Right lobe of liver (tissue), 6 donors: ENCODE data around the gene PLA2G2D. TPM values are rescaled to one million over a fixed set of nuclear protein-coding genes. Genes with fewer than 3 reads are reported as not detected.
A peak's percentile ranks its signal among the peaks of the same experiment; 100 is the strongest.
"Not testable (repeated sequence)": the region's sequence is repeated elsewhere in the genome, so short reads cannot be mapped to it uniquely, and the experiment has no call there.

Experiments
- ATAC-seq, 4 donors: fragments of 200-7000 bp; cut with Tn5 transposase; one replicate each; pipeline ENCODE4 v1.9.1; 2020; ENCODE audit warnings: mild to moderate bottlenecking in 4 of 4, moderate library complexity in 4 of 4
- DNase-seq, 3 donors: peaks; one replicate each; pipeline ENCODE4 v3.0.0-alpha.2; 2020
- H3K27ac ChIP-seq, 3 donors: fragments of 200-600 bp; one replicate each; pipeline ENCODE4 v1.8.0; 2022
- H3K27me3 ChIP-seq, 2 donors: fragments of 200-600 bp; one replicate each; pipeline ENCODE4 v1.8.0; 2022
- H3K36me3 ChIP-seq, 4 donors: fragments of 200-600 bp; sonication (generic) in 1 of 4; one replicate each; pipeline versions ENCODE4 v1.5.1 to v1.8.0; 2017 to 2022; ENCODE audit warnings: control low read depth in 1 of 4
- H3K4me1 ChIP-seq, 4 donors: fragments of 200-600 bp; sonication (generic) in 1 of 4; one replicate each; pipeline versions ENCODE4 v1.5.1 to v1.8.0; 2017 to 2022; ENCODE audit warnings: control low read depth in 1 of 4
- H3K4me3 ChIP-seq, 3 donors: fragments of 200-600 bp; one replicate each; pipeline ENCODE4 v1.8.0; 2022
- H3K9me3 ChIP-seq, 4 donors: fragments of 200-600 bp; sonication (generic) in 1 of 4; one replicate each; pipeline versions ENCODE4 v1.5.1 to v1.8.0; 2017 to 2022; ENCODE audit warnings: control low read depth in 1 of 4
- POLR2A ChIP-seq: fragments of 450-650 bp; IDR thresholded peaks from one replicate; pipeline ENCODE4 v1.6.1; 2017; ENCODE audit warnings: antibody characterized with exemption, mild to moderate bottlenecking
- WGBS: methylation state at CpG from one replicate; pipeline ENCODE4 v1.1.6; 2018; ENCODE audit warnings: low coverage, low lambda C conversion rate; ENCODE audit not compliant: insufficient coverage; ENCODE audit errors: missing lambda C conversion rate; 5-methylcytosine and 5-hydroxymethylcytosine counted together
- intact Hi-C, 2 donors: fragments of 100-400 bp; cut with DNase I; formaldehyde crosslinking; loops; one replicate each; pipeline versions ENCODE4 v1.11.2 to v1.14.1; 2022
- total RNA-seq, 6 experiments: library from RNA; depleted of rRNA in 2 of 6; stranded (reverse); fragments of >200 nt in 2 of 6; fragmentation: NEBNext Ultra II Directional in 3 of 6; extraction: Animal tissue kit (Norgen Biotek cat#: 25700) in 3 of 6; gene quantifications; one replicate each; pipeline versions ENCODE4 v1.1.0 to v1.2.4, GENCODE V29; 2016 to 2023
- TF ChIP-seq, protein P1 (sequence below), 4 donors: fragments of 200-600 bp in 3 of 4; fragments of 450-650 bp in 1 of 4; IDR thresholded peaks; one replicate each; pipeline versions ENCODE4 v1.5.1 to v1.8.0; 2016 to 2022; ENCODE audit warnings: antibody characterized with exemption in 4 of 4, mild to moderate bottlenecking in 2 of 4
- donor health status: DM: no; HTN: yes; CAD: no.
- donor health status: DM: no; HTN: no; CAD: no.
- donor health status: DM: no; HTN: no; CAD: no.
- donor health status: DM: no; HTN: yes; CAD: no.
- donor health status: DM: no; HTN: yes; CAD: no.

PLA2G2D gene
- total RNA-seq, 6 experiments from 2014 or later, result 0.10 TPM; not detected in 5

DNA sequence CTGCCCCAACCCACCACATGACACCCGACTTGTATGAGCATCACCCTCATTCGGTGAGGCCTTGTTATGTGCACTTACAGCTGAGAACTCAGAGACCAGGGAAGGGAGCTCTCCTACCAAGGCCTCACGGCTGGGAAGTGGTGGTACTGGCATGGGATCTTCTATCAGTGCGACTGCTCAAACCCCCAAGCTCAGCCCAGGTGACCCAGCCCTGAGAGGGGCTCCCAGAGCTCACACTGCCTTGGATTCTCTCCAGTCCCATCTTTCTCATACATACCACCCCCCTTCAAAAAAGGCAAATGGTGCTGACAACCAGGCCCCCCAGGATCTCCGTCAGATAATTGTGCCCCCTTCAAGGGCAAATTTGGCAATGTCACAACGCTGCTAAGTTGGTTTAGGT, 19.0 kb upstream of the PLA2G2D start:
- intact Hi-C loops, result no loop called here
- no peaks in the 10 kb centered on the region for H3K4me1 ChIP-seq
- H3K9me3 ChIP-seq, result no peaks in the 10 kb centered on the region
- DNase-seq (no peak), ATAC-seq (no peak)
- TF ChIP-seq, protein P1, sequence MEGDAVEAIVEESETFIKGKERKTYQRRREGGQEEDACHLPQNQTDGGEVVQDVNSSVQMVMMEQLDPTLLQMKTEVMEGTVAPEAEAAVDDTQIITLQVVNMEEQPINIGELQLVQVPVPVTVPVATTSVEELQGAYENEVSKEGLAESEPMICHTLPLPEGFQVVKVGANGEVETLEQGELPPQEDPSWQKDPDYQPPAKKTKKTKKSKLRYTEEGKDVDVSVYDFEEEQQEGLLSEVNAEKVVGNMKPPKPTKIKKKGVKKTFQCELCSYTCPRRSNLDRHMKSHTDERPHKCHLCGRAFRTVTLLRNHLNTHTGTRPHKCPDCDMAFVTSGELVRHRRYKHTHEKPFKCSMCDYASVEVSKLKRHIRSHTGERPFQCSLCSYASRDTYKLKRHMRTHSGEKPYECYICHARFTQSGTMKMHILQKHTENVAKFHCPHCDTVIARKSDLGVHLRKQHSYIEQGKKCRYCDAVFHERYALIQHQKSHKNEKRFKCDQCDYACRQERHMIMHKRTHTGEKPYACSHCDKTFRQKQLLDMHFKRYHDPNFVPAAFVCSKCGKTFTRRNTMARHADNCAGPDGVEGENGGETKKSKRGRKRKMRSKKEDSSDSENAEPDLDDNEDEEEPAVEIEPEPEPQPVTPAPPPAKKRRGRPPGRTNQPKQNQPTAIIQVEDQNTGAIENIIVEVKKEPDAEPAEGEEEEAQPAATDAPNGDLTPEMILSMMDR (IDR thresholded peaks at IDR 0.05), result no peak
- TF ChIP-seq POLR2A, result no peak
- H3K27ac ChIP-seq, result no peak overlapping the region
- no peaks in the 10 kb centered on the region for H3K27me3 ChIP-seq
- no peak overlapping the region for H3K4me3 ChIP-seq
- WGBS, result 93% methylated on average over 2 of the region's 6 CpGs
- H3K36me3 ChIP-seq, result no peaks in the 10 kb centered on the region

DNA sequence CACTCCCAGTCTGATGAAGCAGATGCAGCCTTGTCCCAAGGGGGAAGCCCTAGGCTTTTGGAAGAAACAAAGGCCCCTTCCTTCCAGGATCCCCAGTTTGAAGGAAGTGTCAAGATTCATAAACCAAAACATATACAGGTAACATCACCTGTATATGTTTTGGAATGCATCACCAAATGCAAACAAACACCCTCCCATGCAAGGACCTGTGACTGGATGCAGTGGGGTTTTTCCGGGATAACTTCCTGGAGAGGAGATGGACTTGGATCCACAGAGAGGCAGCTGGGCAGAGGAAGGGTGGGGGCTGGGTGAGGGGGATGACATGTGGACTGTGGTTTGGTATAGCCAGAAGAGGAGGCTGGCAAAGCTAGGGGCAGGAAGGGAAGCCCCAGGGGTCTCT, 18.3 kb upstream of the PLA2G2D start:
- no peak overlapping the region for H3K4me3 ChIP-seq
- H3K4me1 ChIP-seq, result no peaks in the 10 kb centered on the region
- TF ChIP-seq, protein P1 (IDR thresholded peaks at IDR 0.05), result no peak
- TF ChIP-seq POLR2A, result no peak
- no peaks in the 10 kb centered on the region for H3K27me3 ChIP-seq
- ATAC-seq (no peak), DNase-seq (no peak)
- H3K36me3 ChIP-seq, result no peaks in the 10 kb centered on the region
- no peak overlapping the region for H3K27ac ChIP-seq
- 73% methylated on average over 1 of the region's 1 CpG for WGBS
- no peaks in the 10 kb centered on the region for H3K9me3 ChIP-seq
- intact Hi-C loops, result no loop called here

DNA sequence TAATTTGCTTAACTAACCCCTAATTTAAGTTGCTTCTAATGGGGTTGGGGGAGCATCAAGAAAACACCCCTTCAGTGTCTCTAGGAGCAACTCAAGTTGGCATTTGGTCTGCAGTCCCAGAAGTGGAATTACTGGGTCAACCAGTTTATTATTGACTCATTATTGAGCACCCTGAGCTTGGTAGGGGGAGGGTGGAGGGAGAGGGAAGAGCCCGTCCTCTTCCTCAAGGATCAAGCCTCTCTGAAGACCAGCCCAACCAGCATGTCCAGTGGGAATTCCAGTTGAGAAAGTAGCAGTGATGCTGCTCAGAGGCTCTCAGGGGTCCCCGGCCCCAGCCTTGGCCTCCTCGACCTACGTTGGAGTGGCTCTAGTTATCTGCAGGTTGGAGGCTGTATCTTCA, 17.7 kb upstream of the PLA2G2D start:
- no peaks in the 10 kb centered on the region for H3K4me1 ChIP-seq
- no peak for DNase-seq

DNA sequence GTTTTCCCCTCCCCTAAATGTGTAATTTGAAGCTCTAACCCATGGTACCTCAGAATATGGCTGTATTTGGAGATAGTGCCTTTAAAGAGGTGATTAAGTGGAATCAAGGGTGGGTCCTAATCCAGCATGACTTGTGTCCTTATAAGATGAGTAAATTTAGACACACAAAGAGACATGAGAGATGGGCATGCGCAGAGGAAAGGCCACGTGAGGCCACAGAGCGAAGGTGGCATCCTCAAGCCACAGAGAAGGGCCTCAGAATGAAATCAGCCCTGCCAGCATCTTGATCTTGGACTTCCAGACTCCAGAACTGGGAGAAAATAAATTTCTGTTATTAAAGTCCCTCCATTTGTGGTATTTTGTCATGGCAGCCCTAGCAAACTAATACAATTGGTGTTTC, 16.9 kb upstream of the PLA2G2D start:
- H3K27me3 ChIP-seq, result no peaks in the 10 kb centered on the region
- peak in 1 of 3 donors; percentile 3 for DNase-seq
- no peaks in the 10 kb centered on the region for H3K9me3 ChIP-seq
- WGBS, result 89% methylated on average over 3 of the region's 3 CpGs
- no peaks in the 10 kb centered on the region for H3K36me3 ChIP-seq
- H3K27ac ChIP-seq, result no peak overlapping the region
- no peak overlapping the region for H3K4me3 ChIP-seq
- no peak for ATAC-seq
- H3K4me1 ChIP-seq, result no peaks in the 10 kb centered on the region
- TF ChIP-seq, protein P1 (IDR thresholded peaks at IDR 0.05), result no peak
- no peak for TF ChIP-seq POLR2A
- intact Hi-C loops, result no loop called here

More for the DNA sequence above, 17.7 kb upstream of the PLA2G2D start:
- H3K27ac ChIP-seq, result no peak overlapping the region
- no peaks in the 10 kb centered on the region for H3K27me3 ChIP-seq
- H3K4me3 ChIP-seq, result no peak overlapping the region
- no peak for TF ChIP-seq POLR2A
- TF ChIP-seq, protein P1 (IDR thresholded peaks at IDR 0.05), result no peak
- H3K9me3 ChIP-seq, result no peaks in the 10 kb centered on the region
- intact Hi-C loops, result no loop called here
- no peak for ATAC-seq
- H3K36me3 ChIP-seq, result no peaks in the 10 kb centered on the region
- WGBS, result no CpG with 5 or more reads among the region's 4 CpGs

DNA sequence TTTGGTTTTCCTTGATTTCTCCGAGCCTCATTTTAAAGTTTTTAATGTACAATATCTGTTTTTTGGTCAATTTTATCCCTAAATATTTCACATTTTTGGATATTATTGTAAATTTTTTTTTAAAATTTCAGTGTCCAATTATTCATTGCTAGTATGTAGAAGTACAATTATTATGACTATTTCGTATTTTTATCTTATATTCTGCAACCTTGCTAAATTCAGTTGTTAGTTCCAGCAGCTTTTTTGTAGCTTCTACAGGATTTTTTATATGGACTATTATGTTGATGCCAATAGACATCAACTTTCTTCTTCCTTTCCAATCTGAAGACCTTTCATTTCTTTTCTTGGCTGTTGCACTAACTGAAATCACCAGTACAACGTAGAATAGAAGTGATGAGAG, 15.7 kb upstream of the PLA2G2D start:
- TF ChIP-seq, protein P1 (IDR thresholded peaks at IDR 0.05), result no peak
- TF ChIP-seq POLR2A, result no peak
- Histone ChIP-seq H3K27ac (no peak overlapping the region), H3K4me1 (no peaks in the 10 kb centered on the region), H3K9me3 (no peaks in the 10 kb centered on the region), H3K36me3 (no peaks in the 10 kb centered on the region), H3K4me3 (no peak overlapping the region), H3K27me3 (no peaks in the 10 kb centered on the region)
- no peak for DNase-seq
- WGBS, result 84% methylated on average over 3 of the region's 3 CpGs
- no peak for ATAC-seq
- intact Hi-C loops, result no loop called here

DNA sequence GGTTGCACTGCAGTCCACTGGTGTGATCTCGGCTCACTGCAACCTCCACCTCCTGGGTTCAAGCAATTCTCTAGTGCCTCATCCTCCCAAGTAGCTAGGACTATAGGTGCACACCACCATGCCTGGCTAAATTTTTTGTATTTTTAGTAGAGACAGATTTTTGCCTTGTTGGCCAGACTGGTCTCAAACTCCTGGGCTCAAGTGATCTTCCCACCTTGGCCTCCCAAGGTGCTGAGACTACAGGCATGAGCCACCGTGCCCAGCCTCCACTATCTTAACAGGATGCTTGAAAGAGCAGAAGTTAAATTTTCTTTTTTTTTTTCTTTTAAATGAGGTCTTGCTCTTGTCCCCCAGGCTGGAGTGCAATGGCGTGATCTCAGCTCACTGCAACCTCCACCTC, 11.2 kb upstream of the PLA2G2D start:
- H3K27ac ChIP-seq, DNase-seq, ATAC-seq, H3K4me3 ChIP-seq, intact Hi-C loops, H3K27me3 ChIP-seq, H3K4me1 ChIP-seq, H3K9me3 ChIP-seq, H3K36me3 ChIP-seq: not testable (repeated sequence)
- WGBS, result 92% methylated on average over 2 of the region's 3 CpGs
